SK-N-MC (cell line): ENCODE results near the gene CCDC8.

ENCODE experiments used
- EZH2 ChIP-seq: fragments of 200-600 bp; sonication (generic); IDR thresholded peaks from one replicate; pipeline ENCODE4 v1.6.1; 2017; ENCODE audit warnings: antibody characterized with exemption
- POLR2AphosphoS5 ChIP-seq: IDR thresholded peaks from 2 replicates; pipeline ENCODE4 v1.6.1; 2012; ENCODE audit warnings: mild to moderate bottlenecking, low read depth, low read length, borderline replicate concordance

DNA sequence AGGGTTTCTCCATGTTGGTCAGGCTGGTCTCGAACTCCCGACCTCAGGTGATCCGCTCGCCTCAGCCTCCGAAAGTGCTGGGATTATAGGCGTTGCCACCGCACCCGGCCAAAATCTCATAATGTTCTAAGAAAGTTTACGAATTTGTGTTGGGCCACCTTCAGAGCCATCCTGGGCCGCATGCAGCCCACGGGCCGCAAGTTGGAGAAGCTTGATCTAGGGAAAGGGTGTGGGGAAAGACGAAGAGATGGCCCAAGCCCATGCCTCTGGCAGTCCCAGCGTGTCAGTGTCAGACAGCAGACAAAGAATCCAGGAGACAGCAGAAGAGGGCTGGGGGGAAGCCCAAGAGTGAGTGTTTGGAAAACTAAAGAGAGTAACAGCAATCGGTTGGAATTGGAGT is 32.7 kb upstream of the CCDC8 start:
- TF ChIP-seq EZH2 (no peak), POLR2AphosphoS5 (no peak)
